Ecto neural progenitor cell (in vitro differentiated cells): Measurements from ENCODE around the gene CDH4.

ENCODE experiments used
- DNase-seq: peaks from one replicate; pipeline ENCODE4 v3.0.0-alpha.2; 2018; ENCODE audit warnings: low spot score

The CDH4 gene

GRCh38 chr20:61301711-61302525, 49.9 kb downstream of the CDH4 start:
- no peak for DNase-seq

DNA sequence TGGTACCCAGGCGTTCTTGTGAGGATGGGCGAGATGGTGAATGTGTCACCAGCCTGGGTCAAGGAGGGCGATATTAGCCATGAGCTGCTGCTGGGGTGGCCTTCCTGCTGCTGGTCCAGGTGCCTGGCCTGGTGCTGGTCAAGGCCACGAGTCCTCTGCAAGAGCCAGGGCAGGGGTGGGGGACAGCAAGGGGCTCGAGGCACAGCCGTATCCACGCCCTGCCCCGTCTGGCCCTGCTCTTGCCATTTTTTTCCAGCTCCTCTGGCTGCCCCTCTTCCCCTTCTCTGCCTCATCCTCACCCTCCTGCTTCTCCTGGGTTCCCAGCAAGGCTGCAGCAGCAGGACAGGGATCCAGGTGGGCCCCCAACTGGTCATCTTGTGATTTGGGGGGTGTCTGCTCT, 51.2 kb downstream of the CDH4 start:
- no peak for DNase-seq

GRCh38 chr20:61303675-61304074, 51.6 kb downstream of the CDH4 start:
- no peak for DNase-seq

- DNase-seq, result no peak
Observed at GRCh38 chr20:61304750-61305149, 52.7 kb downstream of the CDH4 start.

DNA sequence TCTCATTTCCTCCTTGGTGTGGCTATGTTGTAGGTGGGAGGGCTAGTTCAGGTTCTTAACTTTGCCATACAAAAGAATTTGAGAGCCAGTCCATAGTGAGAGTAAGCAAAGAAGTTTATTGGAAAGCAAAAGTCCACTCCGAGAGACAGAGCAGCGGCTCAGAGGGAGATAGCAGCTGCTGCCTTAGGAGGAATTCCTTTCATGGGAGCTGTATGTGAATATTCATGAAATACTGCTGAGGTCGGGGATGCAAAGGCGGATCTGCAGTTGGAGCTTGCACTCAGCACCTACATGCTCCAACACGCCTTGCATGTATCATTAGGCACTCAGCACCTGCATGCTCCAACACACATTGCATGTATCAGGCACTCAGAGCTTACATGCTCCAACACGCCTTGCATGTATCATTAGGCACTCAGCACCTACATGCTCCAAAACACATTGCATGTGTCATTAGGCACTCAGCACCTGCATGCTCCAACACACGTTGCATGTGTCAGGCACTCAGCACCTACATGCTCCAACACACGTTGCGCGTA, 54.9 kb downstream of the CDH4 start:
- DNase-seq, result no peak

DNA sequence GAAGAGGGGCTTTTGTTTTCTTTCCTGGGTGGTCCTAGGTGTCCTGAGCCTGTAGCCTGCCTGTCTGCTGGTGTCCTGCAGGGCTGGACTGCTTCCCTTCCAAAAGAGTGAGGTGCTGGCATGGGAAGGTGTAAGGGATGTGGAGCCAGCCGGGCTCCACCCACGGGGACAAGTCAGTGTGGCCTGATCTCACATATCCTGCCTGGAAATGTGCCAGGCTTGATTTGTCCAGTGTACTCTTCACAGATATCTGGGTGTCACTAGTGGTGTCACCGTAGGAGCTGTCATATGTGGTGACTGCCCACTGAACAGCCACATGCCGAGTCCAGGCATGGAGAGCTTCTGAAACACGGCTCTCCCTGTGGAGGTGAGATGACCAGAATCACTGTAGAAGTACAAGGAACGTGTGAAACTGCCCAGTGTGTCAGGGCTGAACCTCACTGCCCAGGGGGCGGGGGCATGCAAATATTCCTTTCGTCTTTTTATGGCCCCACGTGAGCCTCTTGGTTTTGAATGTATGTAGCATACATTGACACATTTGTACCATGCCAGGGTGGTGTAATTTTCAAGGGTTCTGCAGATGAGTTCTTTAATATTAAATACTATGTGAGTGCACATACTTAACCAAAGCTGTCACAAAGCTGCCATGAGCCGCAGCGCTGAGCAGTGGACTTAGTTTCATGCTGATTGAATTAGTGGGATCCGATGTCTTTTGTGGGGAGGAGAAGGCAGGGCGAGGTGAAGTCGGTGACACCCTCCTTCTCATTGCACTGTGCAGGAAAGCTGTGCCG, 55.8 kb downstream of the CDH4 start:
- no peak for DNase-seq

DNA sequence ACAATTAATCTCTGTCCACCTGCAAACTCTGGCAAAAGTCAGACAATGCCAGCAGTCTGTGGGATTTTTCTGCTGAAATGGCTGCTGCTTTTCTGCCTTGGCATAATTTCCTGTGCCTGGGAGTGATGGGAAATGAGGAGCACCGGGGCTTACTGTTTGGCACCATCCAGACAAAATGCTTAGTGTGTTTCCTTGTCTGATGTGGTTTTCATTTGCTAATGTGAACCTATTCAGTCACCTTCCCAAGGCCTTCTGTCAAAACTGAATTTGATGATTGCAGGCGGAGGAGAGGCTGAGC, 56.4 kb downstream of the CDH4 start:
- DNase-seq, result no peak

DNA sequence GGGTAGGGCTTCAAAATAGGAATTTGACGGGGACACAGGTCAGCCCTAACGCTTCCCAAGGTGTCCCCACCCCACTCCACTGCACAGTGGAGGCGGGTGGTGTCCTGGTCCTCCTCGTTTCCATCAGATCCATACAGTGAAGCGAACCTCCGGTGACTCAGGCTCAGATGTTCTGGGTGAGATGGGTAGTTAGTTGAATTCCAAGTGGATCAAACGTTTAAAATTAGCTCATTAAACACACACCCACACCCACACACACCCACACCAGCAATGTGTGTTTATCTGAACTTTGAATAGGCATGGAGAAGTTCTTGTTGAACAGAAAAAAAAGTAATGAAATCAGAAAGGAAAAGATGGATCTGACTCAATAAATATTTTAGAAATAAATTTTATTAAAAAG, 58.9 kb downstream of the CDH4 start:
- no peak for DNase-seq

DNA sequence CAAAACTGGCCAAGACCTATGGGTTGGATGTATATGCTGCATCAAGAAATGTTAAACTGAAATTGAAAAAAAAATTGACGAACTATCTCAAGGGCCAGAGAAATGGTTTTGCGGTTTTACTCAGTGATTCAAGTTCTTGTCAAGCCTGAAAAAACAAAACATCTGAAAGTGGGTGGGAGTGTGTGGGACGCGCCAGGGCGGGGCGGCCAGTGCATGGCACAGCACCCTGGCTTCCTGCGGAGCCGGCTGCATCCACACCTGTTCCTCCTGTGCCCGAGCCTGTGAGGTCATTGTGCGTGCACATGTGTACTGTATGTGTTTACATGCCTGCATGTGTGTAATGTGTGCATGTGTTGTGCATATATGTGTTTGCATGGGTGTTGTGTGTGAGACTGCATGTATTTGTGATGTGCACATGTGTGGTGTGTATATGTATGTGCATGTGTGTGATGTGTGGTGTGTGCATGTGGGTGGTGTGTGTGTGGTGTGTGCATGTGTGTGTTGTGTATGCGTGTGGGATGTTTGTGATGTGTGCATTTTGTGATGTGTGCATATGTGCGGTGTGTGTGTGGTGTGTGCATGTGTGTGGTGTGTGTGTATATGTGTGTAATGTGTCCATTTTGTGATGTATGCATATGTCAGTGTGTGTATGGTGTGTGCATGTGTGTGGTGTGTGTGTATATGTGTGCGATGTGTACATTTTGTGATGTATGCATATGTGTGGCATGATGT, 59.8 kb downstream of the CDH4 start:
- no peak for DNase-seq

DNA sequence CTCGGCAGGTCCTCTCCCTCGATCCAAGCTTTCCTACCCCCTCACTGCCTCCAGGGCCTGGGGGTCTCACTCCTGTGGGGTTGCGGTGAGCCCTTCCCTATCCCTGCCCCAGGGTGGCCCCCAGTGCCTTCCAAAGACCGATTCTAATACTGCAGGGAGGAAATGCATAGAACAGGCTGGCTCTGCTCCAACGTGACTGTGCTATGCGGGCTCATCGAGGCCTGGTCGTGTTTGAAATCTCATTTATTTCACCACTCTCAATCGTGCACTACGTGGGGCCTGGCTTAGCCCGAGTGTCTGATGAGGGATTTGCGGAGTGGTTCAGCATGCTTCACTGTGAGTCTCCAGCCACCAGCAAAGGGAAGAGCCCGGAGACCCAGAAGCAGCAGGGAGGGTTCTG, 60.9 kb downstream of the CDH4 start:
- DNase-seq, result no peak

- DNase-seq, result no peak
Observed at GRCh38 chr20:61313396-61313795, 61.3 kb downstream of the CDH4 start.

- DNase-seq, result no peak
Observed at GRCh38 chr20:61314326-61315010, 62.4 kb downstream of the CDH4 start.

DNA sequence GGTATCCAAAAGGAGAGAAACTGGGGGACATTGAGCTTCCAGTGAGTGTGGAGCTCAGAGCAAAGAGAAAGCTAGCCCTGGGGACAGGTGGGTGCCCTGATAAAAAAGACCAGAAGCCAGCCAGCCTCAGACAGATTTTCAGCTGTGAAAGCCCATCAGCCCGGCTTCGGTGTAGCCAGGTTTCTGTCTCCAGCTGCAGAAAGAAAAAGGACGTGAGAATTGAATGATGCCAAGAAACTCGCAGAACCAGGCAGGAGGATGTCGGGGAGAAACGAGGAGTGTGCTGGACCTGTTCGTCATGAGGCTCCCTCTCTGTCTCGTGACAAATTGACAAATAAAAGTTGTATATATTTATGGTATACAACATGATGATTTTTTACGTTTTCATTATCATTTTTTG, 63.3 kb downstream of the CDH4 start:
- DNase-seq, result no peak

- DNase-seq, result no peak
Observed at GRCh38 chr20:61316346-61316745, 64.3 kb downstream of the CDH4 start.

- no peak for DNase-seq
Observed at GRCh38 chr20:61317966-61318530, 66.0 kb downstream of the CDH4 start.

DNA sequence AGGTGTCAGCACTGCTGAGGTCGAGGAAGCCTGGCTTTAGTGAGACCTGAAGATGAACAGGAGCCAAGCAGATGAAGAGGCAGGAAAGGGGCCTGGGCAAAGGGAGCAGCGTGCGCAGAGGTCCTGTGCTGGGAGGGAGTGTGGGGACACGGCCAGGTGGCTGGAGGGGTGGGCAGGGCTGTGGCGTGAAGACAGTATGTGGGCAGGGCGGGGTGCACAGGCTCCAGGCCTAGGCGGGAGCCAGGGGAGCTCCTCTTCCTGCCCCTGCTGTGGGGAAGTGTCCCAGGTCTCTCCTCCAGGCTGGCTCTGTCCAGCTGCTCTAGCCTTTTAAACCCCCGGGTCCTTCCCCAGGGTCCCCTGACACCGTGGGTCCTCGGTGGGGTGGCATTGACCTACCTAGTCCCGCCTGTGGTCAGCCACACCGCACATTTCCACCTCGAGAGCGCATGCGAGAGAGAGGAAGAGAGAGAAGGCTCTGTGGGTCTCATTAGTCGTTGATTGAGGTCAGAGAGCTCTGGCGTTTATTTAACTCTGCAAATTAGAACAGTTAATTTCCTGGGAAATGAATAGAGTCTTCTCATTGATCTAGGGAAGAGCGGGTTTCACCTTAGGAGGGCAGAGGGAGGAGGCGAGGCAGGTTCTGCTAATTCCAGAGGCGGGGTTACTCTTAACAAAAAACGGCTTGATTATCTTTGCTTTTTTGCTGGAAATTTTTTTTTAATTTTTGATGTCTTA, 68.8 kb downstream of the CDH4 start:
- DNase-seq, result no peak

GRCh38 chr20:61321481-61321880, 69.4 kb downstream of the CDH4 start:
- DNase-seq, result no peak

DNA sequence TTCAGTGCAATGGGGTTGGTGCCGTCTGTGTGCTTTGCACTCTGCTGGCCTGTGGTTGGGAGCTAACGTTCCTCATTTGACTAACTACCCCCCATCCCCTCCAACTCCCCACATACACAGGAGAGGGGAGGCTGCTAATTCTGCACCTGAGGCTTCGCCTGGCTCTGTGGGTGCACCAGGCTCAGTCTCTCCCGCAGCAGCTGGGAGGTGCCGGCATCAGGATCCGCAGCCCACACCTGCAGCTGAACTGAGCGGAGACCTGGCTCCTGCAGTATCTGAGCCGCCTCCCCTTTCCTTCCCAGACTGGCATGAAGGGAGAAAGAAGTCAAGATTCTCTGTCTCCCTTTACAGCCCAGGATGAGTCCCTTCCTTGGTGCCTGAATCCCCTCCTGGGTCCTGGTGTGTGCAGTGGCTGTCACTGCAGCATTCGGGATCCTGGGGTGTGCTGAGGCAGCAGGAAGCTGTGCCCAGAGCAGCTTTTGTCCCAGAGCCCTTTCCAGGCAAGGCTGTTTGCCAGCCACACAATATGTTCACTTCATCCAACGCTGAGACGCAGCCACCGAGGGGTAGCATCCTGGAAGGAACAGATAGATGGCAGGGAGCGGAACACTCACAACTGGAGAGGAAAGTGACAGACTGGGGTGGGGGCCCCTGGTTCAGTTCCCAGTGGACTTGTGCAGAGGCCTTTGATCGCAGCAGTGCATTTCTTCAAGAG, 70.2 kb downstream of the CDH4 start:
- DNase-seq, result no peak

- no peak for DNase-seq
Observed at GRCh38 chr20:61324906-61325305, 72.8 kb downstream of the CDH4 start.

DNA sequence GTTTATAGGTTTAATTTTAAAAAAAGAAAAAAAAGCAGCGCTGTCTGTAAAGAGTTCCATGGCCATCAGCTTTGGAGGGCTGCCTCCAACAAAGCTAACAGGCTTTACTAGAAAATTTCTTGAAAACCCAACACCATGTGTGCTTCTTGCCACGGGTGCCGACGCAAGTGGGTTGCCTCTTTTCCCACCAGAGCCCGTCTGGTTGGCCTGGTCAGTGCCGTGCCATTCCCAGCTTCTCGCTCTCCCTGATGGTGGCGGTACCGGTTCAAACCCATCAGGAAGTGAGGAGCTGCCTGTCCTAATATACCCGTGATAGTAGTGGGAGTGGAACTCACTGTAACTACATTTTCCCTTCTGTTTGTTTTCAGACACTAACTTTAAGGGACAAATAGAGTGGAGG, 73.7 kb downstream of the CDH4 start:
- no peak for DNase-seq
